Measurements from ENCODE around the gene GZMA.

Gene GZMA

GRCh38 chr5:55136521-55136920, 34.1 kb downstream of the GZMA start:
- no peaks in the 10 kb centered on the region for H3K4me1 ChIP-seq (ENCODE audit: insufficient read depth, low read length)
- no peak overlapping the region for H2AFZ ChIP-seq (ENCODE audit: low read depth, low read length)
- no peaks in the 10 kb centered on the region for H3K36me3 ChIP-seq (ENCODE audit: insufficient read depth, low read length)
- H3K9me3 ChIP-seq (ENCODE audit: low read length) = no peaks in the 10 kb centered on the region
- no peak overlapping the region for H3K4me3 ChIP-seq (ENCODE audit: low read length)
- peaks cover 2% of the 10 kb centered on the region for H3K27me3 ChIP-seq (ENCODE audit: insufficient read depth, low read length)

GRCh38 chr5:55140908-55141665, 38.6 kb downstream of the GZMA start:
- H3K36me3 ChIP-seq (ENCODE audit: insufficient read depth, low read length) = no peaks in the 10 kb centered on the region
- peaks cover 2% of the 10 kb centered on the region for H3K27me3 ChIP-seq (ENCODE audit: insufficient read depth, low read length)
- H2AFZ ChIP-seq (ENCODE audit: low read depth, low read length) = no peak overlapping the region
- H3K4me1 ChIP-seq (ENCODE audit: insufficient read depth, low read length) = no peaks in the 10 kb centered on the region
- no peak overlapping the region for H3K4me3 ChIP-seq (ENCODE audit: low read length)
- no peaks in the 10 kb centered on the region for H3K9me3 ChIP-seq (ENCODE audit: low read length)

- Histone ChIP-seq H3K4me1 (ENCODE audit: insufficient read depth, low read length) (no peaks in the 10 kb centered on the region), H3K27me3 (ENCODE audit: insufficient read depth, low read length) (peaks cover 2% of the 10 kb centered on the region), H3K9me3 (ENCODE audit: low read length) (no peaks in the 10 kb centered on the region), H3K36me3 (ENCODE audit: insufficient read depth, low read length) (no peaks in the 10 kb centered on the region), H3K4me3 (ENCODE audit: low read length) (no peak overlapping the region), H2AFZ (ENCODE audit: low read depth, low read length) (no peak overlapping the region)
These were observed 39.7 kb downstream of the GZMA start for GRCh38 chr5:55141945-55142690.

GRCh38 chr5:55143624-55144023, 41.2 kb downstream of the GZMA start:
- Histone ChIP-seq H3K36me3 (ENCODE audit: insufficient read depth, low read length) (no peaks in the 10 kb centered on the region), H3K27me3 (ENCODE audit: insufficient read depth, low read length) (peaks cover 2% of the 10 kb centered on the region), H3K4me1 (ENCODE audit: insufficient read depth, low read length) (no peaks in the 10 kb centered on the region), H2AFZ (ENCODE audit: low read depth, low read length) (no peak overlapping the region), H3K4me3 (ENCODE audit: low read length) (no peak overlapping the region), H3K9me3 (ENCODE audit: low read length) (no peaks in the 10 kb centered on the region)

GRCh38 chr5:55146080-55146479, 43.6 kb downstream of the GZMA start:
- H3K4me3 ChIP-seq (ENCODE audit: low read length) = no peak overlapping the region
- no peaks in the 10 kb centered on the region for H3K9me3 ChIP-seq (ENCODE audit: low read length)
- no peak overlapping the region for H2AFZ ChIP-seq (ENCODE audit: low read depth, low read length)
- no peaks in the 10 kb centered on the region for H3K4me1 ChIP-seq (ENCODE audit: insufficient read depth, low read length)
- H3K27me3 ChIP-seq (ENCODE audit: insufficient read depth, low read length) = peaks cover 8% of the 10 kb centered on the region
- no peaks in the 10 kb centered on the region for H3K36me3 ChIP-seq (ENCODE audit: insufficient read depth, low read length)

- Histone ChIP-seq H2AFZ (ENCODE audit: low read depth, low read length) (no peak overlapping the region), H3K36me3 (ENCODE audit: insufficient read depth, low read length) (no peaks in the 10 kb centered on the region), H3K4me1 (ENCODE audit: insufficient read depth, low read length) (no peaks in the 10 kb centered on the region), H3K9me3 (ENCODE audit: low read length) (no peaks in the 10 kb centered on the region), H3K4me3 (ENCODE audit: low read length) (no peak overlapping the region), H3K27me3 (ENCODE audit: insufficient read depth, low read length) (peaks cover 6% of the 10 kb centered on the region)
These were observed 44.2 kb downstream of the GZMA start for GRCh38 chr5:55146543-55147151.

GRCh38 chr5:55149308-55149795, 46.9 kb downstream of the GZMA start:
- Histone ChIP-seq H3K36me3 (ENCODE audit: insufficient read depth, low read length) (no peaks in the 10 kb centered on the region), H2AFZ (ENCODE audit: low read depth, low read length) (no peak overlapping the region), H3K4me3 (ENCODE audit: low read length) (no peak overlapping the region), H3K27me3 (ENCODE audit: insufficient read depth, low read length) (peaks cover 8% of the 10 kb centered on the region), H3K9me3 (ENCODE audit: low read length) (no peaks in the 10 kb centered on the region), H3K4me1 (ENCODE audit: insufficient read depth, low read length) (no peaks in the 10 kb centered on the region)

GRCh38 chr5:55151923-55152842, 49.7 kb downstream of the GZMA start:
- H3K27me3 ChIP-seq (ENCODE audit: insufficient read depth, low read length) = peaks cover 13% of the 10 kb centered on the region
- H3K9me3 ChIP-seq (ENCODE audit: low read length) = no peaks in the 10 kb centered on the region
- no peaks in the 10 kb centered on the region for H3K4me1 ChIP-seq (ENCODE audit: insufficient read depth, low read length)
- no peak overlapping the region for H2AFZ ChIP-seq (ENCODE audit: low read depth, low read length)
- H3K36me3 ChIP-seq (ENCODE audit: insufficient read depth, low read length) = no peaks in the 10 kb centered on the region
- H3K4me3 ChIP-seq (ENCODE audit: low read length) = no peak overlapping the region

GRCh38 chr5:55154873-55155272, 52.4 kb downstream of the GZMA start:
- no peaks in the 10 kb centered on the region for H3K36me3 ChIP-seq (ENCODE audit: insufficient read depth, low read length)
- no peak overlapping the region for H2AFZ ChIP-seq (ENCODE audit: low read depth, low read length)
- peaks cover 18% of the 10 kb centered on the region for H3K27me3 ChIP-seq (ENCODE audit: insufficient read depth, low read length)
- no peak overlapping the region for H3K4me3 ChIP-seq (ENCODE audit: low read length)
- no peaks in the 10 kb centered on the region for H3K9me3 ChIP-seq (ENCODE audit: low read length)
- no peaks in the 10 kb centered on the region for H3K4me1 ChIP-seq (ENCODE audit: insufficient read depth, low read length)

Data from neuron (in vitro differentiated cells).